NCI-H2227 (cell line): ENCODE results near the gene RAB37.

Source experiments
- DNase-seq: peaks from one replicate; lab custom pipeline; 2025; ENCODE audit not compliant: unreplicated experiment; lab: John Stamatoyannopoulos, UW

RAB37 gene, protein sequence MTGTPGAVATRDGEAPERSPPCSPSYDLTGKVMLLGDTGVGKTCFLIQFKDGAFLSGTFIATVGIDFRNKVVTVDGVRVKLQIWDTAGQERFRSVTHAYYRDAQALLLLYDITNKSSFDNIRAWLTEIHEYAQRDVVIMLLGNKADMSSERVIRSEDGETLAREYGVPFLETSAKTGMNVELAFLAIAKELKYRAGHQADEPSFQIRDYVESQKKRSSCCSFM

DNA sequence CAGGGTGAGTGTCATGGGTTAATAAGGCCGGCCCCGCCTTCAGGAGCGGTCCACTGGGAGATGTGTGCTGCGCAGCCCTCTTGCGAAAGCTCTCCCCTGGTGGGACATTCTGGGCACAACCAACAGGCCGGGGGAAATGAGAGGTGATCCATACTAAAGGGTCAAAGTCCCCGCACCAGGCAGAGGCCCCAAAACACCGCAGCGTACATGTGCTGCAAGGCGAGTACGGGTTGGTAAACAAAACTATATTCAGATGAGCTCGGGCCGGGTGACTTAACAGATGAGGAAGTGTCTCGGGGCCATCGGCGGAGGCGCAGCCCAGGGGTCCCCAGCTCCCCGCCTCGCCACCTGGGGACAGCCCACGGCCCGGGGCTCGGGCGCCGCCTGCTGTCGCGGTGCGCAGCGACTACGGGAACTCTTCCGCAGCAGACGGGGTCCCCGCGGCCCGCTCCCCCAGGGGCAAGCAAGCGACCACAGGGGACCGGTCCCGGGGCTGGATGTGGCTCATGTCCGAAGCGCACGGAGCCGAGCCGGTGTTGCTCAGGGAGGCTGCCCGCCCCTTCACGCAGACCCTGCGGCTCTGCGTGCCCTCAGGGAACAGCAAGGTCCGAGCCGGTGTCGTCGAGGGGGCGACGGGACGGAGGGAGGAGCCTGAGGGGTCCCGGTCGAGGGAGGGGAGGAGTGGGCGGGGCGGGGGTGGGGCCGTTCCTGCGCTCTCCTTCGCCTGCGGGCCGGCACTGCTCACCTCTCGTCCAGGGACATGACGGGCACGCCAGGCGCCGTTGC is at the start of gene RAB37:
Gene RAB37, plus strand, starts transcription at position 744 of the 786 bp plus-strand sequence. Its CDS starts 17 bp downstream, at position 761.
- DNase-seq: peak; percentile 62

DNA sequence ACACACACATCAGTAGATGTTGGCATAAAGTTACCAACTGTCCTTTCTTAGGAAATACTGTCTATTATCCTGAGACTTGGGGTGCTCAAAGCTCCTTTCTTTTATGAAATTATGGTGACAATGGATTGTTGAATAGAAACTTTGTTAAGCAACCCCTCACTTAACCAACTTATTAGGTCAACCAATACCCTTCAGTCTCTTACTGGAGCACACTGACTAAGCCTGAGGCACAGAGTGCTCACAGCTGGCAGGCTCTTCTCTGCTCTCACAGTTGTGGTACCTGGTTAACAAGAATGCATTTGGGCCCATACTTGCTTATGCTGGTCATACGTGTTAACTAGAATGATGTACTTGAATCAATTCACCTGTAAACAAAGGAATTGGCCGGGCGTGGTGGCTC is 49.2 kb upstream of the RAB37 start:
- no peak for DNase-seq

DNA sequence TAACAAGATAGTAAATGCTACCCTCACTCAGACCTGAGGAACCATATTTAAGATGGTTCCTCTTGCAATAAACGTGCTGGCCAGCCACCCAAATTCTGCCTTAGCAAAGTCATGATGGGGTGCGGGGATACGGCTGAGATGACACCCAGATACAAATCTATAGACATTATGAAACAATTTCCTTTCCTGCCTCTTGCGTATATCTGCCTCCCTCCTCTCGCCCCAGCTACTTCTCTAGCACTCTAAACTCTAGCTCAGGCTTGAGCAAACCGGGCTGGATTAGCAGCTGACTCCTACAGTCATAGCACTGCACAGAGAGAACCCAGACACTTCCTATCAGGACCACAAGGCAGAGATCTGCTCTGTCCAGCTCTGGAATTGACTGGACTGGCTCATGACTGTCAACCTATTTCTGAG is 46.6 kb upstream of the RAB37 start:
- DNase-seq: no peak

DNA sequence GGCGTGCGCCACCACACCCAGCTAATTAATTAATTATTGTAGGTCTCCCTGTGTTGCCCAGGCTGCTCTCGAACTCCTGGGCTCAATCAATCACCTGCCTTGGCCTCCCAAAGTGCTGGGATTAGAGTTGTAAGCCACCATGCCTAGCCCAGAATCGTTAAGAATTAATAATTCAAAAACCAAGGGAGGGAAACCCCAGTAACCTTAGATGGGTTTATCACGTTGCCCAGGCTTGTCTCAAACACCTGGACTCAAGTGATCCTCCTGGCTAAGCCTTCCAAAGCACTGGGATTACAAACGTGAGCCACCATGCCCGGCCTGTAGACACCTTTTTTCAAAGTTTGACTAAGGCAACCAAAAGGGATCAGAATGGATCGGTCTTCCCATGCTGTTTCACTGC is 45.9 kb upstream of the RAB37 start:
- DNase-seq: no peak

DNA sequence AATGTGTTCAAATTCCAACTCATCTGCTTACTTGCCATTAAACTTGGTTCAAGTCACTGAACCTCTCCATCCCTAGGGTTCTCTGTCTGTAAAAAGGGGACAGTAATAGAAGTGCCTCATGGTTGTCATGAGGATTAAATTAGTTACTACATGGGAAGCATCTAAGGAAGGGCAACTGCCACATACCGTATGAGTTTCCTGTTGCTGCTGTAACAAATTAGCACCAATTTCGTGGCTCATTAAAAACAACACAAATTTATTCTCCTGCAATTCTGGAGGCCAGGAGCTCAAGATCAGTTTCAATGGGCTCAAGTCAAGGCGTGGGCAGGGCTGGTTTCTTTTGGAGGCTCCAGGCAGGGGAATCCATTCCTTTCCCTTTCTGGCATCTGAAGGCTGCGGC is 43.0 kb upstream of the RAB37 start:
- no peak for DNase-seq

DNA sequence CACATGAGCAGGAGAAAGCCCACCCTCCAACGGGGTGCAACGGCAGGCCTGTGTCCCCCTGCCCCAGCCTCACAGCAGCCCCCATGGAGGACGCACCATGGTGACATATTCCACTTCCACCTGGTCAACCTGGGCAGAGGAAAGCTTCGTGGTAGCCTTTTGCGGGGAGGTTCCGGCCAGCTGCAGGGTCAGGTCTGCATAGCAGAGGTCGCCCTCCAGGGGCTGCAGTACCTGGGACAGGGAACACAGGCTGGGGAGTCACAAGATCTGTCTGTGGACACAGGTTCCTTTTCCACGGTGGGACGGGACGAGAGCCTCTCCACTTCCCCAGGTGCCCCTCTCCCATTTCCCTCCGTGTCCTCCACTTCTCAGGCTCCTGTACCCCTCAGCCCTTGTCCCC is 41.4 kb upstream of the RAB37 start:
- DNase-seq: no peak

DNA sequence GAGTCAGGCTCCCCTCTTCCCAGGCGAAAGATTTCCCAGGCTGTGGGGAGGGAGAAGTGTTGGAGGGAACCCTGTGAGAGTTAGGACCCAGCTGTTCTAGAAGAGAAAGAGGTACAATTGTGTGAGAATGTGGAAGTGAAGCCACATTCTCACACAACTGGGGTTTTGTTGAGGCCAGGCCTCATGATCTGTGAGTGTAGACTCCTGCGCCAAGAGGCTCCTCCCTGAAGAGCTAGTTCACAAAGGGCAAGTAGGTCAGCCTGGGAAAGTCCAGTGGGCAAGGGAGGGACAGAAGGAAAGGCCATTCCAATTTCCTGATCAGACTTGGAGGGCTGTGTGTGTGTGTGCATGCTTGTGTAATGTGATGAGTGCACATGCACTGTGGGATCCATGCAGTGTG is 39.5 kb upstream of the RAB37 start:
- DNase-seq: no peak

DNA sequence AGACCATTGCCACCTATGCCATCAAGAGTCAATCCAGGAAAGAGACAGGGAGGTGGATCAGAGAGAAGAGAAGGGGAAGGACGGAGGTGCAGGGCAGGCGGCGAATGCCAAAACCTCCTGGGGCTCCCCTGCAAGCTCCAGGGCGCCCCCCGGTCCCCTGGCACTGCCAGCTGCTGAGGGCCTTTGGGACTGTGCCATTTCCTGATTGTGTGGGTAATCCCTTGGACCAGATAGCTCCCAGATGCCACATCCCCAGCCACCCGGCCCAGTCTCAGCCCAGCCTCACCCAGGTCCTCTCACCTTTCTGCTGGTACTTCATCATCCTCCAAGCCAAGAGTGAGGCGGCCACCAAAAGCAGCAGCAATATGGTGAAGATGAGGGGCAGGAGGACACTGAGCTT is 39.0 kb upstream of the RAB37 start:
- DNase-seq: no peak

DNA sequence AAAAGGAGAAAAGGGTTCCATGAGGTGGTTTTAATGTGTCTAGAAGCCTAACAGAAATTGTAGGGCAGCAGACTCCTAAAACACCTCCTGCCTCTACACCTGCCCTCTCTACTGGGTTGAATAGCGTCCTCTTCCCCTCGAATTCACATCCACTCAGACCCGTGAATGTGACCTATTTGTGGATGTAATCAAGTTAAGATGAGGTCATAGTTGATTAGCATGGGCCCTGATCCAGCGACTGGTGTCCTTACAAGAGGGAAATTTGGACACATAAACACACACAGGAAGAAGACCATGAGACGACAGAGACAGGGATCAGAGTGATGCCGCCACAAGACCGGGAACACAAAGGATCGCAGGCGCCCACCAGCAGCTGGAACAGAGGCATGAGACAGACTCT is 37.8 kb upstream of the RAB37 start:
- no peak for DNase-seq

DNA sequence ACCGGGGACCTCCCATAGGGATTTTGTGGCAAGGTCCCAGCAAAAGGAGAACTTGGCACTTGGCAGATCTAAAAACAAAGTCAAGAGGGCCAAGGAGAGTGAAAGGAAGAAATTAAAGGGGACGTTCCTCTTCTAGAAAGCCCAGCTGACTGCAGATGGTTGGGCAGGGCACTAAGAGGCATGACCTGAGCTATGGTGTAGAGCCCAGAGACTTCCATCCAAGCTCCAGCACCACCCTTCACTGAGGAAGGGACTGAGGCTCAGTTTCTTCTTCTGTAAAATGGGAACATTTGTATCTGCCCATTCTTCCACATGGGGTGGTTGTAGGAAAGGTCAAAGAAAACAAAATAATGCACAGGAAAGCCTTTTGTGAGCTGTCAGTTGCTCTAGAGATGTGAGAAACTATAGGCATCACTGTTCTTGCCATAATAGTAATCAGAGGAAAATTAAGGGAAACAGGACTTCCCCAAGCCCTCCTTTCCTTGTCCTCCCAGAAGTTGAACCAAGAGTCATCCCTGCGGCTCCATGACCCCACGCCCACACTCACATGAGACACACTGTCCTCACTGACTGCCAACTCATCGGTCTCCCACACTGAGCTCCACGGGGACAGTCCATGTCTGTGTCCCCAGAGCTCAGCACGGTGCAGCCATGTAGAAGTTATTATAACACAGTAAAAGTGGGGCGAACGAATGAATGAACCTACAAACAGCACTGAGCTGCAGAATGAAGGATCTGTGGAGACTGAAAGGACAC is 34.8 kb upstream of the RAB37 start:
- DNase-seq: no peak

DNA sequence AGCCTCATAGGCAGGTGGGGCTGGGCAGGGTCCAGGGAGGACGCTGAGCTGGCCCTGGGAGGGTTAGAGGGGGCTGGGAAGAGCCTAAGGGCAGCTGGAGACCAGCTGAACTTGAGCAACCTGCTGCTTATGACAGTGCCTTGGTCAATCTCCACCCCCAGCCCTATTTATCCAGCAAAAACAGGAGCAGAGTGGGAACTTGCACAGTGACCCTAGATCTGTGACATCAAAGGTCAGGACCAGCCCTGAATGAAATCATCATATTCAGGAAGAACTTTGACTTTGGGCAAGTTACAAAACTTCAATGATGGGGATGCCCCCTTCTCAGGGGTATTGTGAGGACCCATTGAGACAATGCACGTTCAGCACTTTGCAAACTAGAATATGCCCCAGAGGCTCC is 33.7 kb upstream of the RAB37 start:
- no peak for DNase-seq

DNA sequence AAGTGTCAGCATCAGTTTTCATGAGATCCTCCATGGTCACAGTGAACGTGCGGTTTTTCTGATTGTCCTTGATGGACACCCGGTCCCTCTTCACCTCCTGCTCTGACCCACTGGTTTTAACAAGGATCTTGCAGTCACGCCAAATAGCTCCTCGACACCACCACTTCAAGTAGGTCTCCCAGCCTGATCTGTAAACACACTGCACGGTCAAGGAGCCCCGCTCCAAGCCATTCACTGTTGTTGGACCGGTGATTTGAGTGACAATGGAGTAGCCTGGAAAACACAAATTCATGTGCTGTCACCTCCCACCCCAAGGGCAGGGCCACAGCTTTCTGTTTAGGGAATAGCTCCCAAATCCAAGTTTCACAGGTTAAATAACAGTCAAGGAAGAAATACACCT is 32.5 kb upstream of the RAB37 start:
- no peak for DNase-seq

DNA sequence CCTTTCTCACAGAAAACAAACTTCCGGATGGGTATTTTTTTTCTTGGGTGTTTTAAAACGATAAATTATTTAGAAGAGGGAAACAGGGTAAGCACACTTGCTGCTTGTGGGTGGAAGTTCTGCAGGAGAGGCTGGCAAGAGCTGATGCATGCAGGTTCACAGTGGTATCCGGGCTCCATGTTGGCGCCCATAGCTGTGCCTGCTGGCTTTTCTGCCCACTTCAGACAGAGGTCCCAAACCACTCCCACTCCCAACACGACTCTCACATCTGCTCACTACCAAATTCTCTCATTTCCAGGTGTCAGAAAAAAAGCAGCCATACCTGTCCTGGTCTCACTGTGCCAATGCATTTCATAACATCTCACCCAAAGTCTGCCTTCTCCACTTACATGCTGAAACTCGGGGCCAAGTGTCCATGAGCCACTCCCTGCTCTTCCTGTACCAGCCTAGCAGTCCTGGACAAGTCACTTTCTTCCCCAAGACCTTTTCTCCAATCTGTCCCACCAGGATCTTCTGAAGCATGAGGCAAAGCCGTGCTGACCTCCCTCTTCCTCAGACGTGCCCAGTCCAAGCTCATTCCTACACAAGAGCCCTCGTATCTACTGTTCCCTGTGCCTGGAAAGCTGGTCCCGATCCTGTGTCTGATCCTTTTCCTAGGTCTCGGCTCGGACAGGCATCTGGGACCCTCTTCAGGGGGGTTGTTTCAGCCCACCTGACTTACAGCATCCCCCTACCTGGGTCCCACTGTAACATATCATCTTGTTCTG is 25.8 kb upstream of the RAB37 start:
- no peak for DNase-seq

DNA sequence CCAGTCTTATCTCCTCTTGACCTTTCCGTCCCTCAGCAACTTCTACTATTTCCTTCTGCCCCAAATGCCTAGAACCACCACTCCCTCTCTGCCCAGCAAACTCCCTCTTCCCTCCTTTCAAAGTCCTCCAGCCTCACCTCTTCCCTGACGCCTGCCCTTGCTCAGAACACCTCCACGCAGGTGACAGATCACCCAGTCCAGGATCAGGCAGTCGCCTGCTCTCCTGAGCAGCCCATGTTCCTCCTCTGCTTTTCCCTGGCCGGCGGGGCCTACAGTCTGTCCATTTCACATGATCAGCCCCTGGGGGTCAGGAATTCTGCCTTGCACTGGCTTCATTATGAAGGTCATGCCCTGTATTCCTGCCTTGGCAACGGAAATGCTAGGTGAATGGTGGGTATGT is 24.8 kb upstream of the RAB37 start:
- no peak for DNase-seq

DNA sequence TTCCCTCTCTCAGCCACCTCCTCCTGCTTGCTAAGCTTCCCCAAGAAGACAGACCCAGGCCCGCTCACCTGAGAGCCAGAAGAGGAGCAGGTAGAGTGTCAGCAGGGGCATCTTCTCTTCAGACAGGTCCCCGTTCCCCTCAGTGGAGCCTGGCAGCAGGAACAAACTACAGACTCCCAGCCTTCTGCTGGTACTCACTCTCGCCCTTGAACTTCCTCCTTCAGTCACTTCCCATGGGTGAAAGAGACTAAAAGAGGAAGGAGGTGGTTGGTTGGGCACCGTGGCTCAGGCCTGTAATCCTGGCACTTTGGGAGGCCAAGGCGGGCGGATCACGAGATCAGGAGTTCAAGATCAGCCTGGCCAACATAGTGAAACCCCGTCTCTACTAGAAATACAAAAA is 24.3 kb upstream of the RAB37 start, which contains the start of gene CD300LF:
Gene CD300LF, minus strand, starts transcription at position 168 of the 400 bp plus-strand sequence. Its CDS starts 57 bp downstream, at position 111.
- DNase-seq: no peak

DNA sequence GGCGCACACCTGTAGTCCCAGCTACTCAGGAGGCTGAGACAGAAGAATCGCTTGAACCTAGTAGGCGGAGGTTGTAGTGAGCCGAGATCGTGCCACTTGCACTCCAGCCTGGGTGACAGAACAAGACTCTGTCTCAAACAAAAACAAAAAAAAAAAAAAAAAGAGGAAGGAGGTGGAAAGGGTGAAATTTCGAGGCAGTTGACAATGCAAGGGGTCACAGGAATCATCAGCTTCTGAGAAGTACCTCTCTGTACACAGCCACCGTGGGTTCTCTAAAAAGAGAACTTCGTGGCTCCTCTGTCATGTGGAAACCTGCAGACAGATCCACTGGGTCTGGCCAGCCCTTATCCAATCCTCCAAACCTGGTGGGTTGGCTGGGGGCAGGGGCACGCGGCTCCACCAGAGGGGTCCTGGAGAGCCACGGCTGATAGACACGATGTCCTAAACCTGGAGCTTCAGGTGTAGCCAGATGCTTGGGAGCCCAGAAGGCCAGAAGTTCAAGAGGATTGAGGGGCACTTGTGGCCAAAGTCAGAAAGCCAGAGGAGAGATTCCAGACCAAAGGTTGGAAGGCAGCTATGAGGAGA is 23.8 kb upstream of the RAB37 start:
- DNase-seq: no peak

DNA sequence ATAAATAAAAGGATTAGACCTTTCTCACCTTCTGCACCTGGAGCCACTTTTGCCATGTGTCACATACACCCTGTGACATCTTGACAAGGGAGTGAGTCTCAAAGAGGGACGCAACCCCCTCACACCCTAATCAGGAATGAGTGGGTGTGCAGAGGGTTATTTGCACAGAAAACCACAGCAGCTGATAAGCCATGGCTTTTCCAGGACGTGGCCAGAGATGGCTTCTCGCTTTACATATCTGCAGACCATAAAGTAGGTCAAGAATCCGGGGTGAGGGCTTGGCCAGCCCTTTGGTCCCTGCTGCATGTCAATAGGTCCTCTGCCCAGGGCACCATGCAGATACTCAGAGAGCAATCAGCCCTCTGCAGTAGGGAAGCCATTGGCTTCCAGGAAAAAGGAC is 21.9 kb upstream of the RAB37 start:
- no peak for DNase-seq

DNA sequence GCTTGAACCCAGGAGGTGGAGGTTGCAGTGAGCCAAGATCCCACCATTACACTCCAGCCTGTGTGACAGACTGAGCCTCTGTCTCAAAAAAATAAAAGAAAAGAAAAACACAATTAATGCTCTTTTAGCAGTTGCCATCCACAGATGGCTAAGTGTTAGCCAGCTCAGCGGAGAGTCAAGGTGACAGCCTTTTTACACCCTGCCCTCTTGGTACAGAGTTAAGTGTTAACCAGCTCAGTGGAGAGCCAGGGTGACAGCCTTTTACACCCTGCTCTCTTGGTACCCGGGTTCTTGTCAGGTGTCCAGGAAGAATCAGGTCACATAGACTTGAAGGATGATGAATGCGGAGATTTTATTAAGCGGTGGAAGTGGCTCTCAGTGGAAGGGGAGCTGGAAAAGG is 16.6 kb upstream of the RAB37 start:
- DNase-seq: no peak

DNA sequence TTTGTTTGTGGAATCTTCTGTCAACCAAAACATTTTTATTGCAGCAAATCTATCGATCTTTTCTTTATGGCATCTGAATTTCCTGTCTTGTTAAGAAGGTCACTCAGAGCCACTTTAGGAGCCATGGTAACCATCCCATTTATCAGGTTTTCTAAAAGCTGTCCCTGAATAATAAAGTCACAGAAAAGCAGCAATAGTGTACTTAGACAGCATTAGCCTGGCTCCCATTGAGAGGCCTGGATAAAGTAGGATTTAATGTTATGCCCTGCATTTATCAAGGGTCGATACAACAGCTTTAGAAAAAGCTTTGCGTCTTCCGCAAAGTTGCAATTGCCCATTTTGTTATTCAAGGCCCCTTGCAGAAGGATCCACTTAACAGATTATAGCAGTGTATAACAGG is 14.3 kb upstream of the RAB37 start:
- DNase-seq: no peak

DNA sequence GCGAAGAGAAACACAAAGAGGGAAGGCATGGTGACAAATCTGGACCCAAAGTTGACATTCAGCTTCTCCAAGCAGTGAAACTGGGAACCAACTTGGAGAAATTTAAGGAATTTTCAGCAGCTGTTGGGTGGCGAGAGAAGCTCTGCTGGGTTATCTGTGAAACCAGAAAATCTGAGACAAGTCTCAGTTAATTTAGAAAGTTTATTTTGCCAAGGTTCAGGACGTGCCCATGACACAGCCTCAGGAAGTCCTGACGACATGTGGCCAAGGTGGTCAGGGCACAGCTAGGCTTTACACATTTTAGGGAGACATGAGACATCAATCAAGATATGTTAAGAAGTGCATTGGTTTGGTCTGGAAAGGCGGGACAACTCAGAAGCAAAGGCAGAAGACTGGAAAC is 13.2 kb upstream of the RAB37 start:
- DNase-seq: no peak

DNA sequence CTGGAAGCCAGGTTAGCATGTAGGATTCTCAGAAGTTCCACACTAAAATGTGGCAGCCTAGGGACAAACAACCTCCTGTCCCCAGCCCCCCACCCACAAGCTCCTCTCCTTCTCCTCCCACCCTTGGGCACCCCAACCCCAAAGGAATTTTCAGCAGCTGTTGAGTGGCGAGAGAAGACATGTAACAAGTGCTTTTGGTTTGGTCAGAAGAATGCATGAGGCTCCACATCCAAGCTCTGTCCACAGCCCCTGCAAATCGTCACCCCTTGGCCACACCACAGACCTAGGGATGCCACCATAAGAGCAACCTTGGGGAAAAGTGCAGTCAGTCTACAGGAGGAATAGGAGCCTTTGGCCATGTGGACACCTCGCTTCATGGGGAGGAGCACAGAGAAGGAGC is 11.9 kb upstream of the RAB37 start:
- DNase-seq: no peak
